Iris pigment epithelial cell (primary cell): Measurements from ENCODE around the gene SERTAD2.

Source experiments
- DNase-seq: peaks from one replicate; pipeline ENCODE4 v3.0.0-alpha.2; 2011; ENCODE audit warnings: low read depth

The SERTAD2 gene, protein sequence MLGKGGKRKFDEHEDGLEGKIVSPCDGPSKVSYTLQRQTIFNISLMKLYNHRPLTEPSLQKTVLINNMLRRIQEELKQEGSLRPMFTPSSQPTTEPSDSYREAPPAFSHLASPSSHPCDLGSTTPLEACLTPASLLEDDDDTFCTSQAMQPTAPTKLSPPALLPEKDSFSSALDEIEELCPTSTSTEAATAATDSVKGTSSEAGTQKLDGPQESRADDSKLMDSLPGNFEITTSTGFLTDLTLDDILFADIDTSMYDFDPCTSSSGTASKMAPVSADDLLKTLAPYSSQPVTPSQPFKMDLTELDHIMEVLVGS

DNA sequence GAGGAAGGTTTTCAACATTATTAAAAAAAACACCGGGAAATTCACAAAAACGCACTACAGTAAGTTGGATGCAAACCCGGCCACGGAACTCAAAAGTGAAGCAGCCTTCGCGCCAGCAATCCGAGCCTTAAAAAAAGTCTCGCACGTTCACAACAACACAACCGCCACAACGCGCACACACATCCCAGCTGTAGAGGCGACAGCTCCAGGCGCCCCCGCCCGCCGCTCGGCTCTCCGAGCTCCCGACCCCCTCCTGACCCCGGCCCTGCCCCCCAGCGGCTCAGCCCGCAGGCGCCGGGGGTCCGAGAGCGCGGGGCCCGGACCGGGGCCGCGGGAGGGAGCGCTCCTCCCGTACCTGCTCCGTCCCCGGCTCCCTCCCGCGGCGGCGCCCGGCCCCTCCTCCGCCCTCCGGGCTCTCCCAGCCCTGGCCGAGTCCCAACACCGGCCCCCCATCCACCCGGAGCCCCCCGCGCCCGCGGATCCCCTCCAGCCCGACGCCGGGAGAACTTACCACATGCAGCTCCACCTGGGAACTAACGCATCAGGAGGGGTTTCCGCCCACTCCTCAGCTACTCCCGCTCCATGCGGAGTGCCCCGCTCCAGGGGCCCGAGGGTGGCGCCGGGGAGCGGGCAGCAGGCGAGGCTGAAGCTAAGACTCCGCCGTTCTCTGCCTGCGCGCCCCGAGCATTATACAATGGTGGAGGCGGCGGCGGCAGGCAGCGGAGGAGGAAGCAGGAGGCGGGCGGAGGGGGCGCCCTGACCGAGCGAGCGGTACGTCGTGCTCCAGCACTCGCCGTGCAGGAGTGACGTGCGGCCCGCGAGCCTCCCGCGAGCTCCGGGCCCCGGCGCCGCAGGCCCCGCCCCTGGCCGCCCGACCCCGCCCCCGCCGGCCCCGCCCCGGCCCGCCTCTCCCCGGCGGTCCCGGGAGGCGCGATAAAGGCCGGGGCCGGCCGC lies at the start of gene SERTAD2:
Gene SERTAD2 (minus strand): TSS at position 805 of the 954 bp plus-strand sequence. CDS start 17,042 bp downstream, outside the sequence.
- DNase-seq, result peak; percentile 86

DNA sequence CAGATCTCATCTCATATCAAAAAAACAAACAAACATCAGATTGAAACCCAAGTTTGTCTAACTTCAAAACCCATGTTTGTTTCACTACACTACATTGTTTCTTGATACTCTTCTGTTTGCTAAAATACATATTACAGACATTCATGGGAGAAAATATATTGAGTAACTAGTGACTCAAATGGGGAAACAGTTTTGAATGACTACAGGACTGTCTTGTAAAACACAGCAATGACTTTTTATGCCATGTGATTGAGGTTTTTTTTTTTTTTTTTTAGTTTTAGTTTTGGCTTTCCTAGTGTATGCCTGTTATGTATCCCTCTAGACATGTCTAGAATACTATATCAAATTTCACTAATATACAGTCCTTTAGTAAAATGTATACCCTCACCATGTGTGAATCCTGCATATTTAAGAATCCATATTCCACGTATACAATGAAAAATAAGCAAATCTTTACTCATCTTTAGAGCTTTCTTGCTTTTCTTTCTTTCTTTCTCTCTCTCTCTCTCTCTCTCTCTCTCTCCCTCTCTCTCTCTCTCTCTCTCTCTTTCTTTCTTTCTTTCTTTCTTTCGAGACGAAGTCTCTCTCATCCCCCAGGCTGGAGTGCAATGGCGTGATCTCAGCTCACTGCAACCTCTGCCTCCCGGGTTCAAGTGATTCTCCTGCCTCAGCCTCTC lies 46.6 kb upstream of the SERTAD2 start:
- DNase-seq, result peak; percentile 39

DNA sequence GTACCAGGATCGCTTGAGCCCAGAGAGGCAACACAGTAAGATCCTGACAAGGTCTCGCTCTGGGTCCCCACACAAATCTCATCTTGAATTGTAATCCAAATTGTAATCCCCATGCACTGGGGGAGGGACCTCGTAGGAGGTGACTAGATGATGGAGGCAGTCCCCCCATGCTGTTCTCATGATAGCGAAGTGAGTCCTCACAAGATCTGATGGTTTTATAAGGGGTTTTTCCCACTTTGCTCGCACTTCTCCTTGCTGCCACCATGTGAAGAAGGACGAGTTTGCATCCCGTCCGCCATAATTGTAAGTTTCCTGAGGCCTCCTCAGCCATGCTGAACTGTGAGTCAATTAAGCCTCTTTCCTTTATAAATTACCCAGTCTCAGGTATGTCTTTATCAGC lies 46.0 kb upstream of the SERTAD2 start:
- DNase-seq, result no peak

DNA sequence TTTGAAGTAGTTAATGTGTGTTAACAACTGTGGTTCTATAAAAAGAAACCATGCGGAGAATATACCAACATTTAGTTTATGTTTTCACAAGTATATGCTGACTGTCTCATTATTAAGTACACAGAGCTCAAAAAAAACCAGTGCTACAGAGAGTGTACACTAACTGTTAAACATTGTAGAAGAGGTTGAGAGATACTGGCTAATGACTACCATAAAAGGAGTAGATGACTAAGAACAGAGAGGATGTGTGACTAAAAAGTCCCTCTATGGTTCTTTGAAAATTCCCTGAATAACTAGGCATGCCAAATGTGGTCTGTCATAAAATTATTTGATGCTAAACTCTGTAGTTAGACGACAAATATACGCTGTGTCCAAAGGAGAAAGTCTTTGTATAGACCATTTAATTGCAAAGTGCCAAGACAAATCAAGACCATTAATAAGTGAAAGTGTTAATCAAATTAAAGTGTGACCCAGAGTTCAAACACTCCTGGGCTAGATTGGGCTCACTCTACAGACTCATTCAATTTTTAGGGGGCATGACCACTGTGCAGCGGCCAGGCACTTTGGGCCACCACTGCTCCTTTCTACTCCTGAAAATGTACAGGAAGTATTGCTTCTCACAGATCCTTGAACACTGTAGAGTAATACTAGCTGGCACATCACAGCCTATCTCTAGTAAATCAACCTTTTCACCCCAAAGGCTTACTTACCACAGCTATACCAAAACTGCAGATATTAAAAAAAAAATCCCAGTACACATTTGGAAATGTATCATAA lies 45.1 kb upstream of the SERTAD2 start:
- peak; percentile 91 for DNase-seq

DNA sequence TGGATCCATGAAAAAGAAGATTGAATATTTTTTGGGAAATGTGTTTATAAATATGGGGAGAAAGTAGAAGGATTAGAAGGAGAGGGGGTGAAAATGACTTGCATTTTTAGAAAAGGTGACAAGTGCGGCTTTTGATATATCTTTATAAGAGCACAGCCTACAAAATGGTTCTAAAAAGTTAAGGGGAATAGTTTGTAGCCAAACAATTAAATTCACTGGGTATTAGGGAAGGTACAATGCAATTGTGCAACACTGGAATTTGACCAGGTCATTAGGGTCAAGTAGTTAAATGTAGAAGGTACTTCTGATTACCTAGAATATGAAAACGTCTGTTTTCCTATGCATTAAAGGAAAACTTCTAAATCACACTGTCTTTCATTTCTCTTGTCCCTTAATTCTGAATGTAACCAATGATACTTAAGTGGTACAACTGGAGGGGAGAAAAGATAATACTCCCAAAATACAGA lies 44.5 kb upstream of the SERTAD2 start:
- no peak for DNase-seq

DNA sequence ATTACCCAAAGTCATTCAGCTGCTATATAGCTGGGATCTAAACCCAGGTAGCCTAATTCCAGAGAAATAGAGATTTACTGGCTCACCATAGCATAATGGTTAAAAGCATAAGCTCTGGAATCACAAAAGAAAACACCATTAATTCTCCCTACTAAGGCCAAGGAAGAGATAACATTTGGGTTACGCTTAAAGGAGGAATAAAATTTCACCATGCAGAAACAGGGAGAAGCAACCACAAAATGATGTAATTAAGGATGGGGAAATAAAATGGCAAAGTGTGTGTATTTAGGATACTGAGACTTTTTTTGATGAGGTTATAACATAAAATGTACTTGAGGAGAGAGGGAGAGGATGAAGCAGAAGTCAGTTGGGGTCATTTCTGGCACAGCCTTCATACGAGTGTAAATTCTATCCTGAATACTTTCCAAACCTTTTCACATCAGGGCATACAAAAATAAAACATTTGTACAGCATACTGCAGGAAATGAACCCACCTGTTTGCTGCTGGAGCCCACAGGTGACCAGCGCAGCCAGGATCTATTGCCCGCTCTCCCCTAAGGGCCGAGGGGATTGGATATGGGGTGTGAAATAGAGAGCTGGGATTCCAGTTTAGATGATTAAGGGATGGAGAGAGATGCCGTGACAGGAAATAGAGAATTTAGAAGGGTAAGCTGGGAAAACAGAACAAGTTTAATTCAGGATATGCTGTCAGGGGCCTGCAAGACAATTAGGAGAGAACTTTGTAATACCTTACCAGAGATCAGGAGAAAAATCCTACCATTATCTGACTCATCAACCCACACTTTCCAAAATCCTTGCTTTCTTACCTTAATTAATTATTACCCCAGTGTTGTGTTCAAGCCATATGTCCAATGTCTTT lies 43.8 kb upstream of the SERTAD2 start:
- DNase-seq, result peak; percentile 45

DNA sequence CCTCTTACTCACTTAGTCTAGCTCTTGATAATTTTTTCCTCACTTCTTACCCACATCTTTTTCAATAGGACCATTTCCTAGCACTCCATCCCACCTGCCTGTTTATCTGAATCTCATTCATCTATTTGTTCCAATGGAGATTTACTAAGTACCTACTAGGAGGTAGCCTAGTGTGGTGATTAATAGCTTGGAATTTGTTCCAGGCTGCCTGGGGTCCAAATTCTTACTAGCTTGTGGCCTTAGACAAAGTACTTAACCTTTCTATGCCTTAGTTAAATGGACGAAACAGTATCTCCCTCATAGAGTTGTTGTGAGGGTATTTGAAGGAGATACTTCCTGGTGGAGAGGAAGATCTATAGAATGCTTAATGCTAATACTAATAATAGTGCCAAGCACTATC lies 42.9 kb upstream of the SERTAD2 start:
- no peak for DNase-seq

DNA sequence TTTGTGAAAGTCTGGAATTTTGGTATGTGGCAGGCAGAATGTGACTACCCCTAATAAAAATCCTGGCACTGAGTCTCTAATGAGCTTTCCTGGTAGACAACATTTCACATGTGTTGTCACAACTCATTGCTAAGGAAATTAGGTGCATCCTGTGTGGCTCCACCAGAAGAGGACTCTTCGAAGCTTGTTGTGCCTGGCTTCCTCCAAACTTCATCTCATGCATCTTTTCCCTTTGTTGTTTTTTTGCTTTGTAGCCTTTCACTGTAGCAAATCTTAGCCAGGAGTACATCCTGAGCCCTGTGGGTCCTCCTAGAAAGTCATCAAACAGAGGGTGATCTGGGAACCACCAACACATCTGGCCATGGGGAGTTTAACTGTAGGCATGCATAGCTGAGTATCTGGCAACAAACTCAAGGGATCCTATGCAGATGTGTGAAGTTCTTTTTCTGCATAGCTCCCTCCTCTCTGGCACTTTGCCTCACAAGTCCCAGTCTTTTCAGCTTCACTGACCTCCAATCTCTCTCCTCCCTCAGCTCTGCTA lies 42.1 kb upstream of the SERTAD2 start:
- DNase-seq, result no peak

DNA sequence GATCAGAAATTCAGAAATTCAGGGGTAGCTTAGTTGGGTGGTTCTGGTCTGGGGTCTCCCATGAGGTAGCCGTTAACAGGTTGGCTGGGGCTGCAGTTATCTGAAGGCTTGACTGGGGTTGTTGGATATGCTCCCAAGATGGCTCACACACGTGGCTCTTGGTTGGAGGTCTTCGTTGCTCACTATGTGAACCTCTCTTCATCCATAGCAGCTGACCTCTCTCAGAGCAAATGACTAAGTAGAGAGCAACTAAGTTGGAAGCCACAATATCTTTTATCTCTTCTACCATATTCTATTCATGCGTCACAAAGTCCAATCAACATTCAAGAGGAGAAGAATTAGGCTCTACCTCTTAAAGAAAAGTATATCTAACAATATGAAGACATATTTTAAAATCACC lies 38.7 kb upstream of the SERTAD2 start:
- peak; percentile 93 for DNase-seq

DNA sequence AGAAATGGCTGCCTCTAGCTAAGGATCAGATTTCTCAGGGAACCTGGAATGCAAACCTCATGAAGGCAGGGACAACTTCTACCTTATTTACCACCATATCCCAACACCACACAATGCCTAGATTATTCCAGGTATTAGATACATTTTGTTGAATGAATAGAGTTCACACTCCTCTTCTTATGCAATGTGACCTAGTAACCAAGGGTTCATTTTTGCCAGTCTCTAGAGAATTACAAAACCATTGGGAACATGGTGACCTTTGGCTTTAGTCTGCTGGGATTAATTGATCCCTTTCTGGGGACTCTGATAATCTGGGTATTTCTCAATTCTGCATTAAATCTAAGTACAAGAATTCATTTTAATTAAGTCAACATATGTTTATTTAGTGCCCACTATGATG lies 35.2 kb upstream of the SERTAD2 start:
- DNase-seq, result no peak

DNA sequence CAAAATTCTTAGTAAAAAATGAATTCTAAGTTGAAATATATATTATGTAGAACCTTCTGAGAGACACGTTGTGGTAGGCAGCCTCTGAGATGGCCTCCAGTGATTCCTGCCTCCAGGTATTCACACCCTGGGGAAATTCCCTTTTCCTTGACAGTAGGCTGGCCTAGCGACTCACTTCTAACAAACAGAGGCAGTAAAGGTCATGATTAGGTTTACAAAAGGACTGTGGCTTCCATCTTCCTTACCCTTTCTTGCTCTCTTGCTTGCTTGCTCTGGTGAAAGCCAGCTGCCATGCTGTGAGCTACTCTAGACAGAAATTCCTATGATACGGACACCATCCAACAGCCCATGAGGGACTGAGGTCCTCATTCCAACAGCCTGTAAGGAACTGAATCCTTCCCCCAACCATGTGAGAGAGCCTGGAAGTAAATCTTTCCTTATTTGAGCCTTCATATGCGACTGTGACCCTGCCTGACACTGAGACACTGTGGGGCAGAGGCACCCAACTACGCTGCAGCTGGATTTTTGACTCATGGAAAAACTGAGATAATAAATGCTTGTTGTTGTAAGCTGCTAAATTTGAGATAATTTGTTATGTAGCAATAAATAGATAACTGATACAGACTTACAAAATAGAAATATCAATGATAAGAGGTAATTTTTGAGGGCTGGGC lies 32.7 kb upstream of the SERTAD2 start:
- DNase-seq, result no peak

DNA sequence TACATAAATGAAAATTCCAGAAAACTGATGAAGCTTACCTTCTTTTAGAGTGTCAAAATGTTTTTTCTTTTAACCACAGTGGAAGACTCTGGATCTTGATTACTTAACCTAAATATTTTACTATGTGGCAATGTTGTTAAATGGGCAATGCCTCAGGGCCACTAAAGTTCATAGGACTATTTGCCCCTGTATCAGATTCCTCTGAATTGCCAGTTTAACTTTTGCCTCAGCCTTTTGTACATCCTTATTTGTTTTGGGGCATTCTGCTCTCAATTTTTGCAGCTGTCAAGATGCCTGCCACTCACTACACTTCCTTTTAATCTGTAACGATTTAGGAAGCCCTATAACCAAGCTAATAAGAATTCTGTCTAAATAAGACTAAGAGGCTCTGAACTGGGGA lies 31.7 kb upstream of the SERTAD2 start:
- peak; percentile 67 for DNase-seq

DNA sequence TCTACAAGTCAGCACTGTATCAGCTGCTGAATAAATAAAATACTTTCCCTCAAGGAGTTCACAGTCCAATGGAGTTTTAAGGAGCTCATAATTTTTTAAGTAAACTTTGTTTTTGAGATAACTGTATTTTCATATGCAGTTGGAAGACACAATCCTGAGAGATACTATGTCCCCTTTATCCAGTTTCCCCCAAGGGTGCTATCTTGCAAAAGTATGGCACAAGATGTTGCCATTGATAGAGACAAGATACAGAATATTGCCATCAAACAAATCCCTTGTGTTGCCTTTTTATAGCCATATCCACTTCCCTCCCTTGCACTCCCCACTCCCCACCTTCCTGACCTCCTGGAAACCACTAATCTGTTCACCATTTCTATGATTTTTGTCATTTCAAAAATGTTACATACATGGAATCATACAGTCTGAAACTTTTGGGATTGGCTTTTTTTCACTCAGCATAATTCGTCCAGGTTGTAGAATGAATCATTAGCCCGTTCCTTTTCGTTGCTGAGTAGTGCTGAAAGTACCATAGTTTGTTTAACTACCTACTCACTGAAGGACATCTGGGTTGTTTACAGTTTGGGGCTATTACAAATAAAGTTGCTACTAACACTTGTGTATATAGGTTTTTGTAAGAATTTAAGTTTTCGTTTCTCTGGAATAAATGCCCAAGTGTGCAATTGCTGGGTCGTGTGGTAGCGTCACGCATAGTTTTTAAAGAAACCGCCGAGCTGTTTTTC lies 30.2 kb upstream of the SERTAD2 start:
- DNase-seq, result no peak

DNA sequence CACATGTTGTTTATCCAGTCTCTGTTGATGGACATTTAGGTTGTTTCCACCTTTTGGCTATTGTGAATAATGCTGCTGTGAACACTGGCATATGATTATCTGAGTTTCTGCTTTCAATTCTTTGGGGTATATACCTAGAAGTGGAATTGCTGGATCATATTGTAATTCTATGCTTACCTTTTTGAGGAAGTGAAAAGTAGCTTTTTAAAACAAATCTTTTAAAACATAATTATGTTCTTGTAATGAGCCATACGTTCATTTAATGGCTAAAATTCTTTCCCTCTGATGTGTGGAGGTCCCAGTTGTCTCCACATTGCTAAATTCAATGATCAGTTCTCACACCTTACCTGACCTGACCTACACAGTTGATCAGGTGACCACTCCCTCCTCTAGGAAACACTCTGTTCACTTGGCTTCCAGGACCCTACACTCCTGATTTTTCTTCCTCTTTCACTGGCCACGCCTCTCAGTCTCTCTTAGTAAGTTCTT lies 27.8 kb upstream of the SERTAD2 start:
- no peak for DNase-seq

DNA sequence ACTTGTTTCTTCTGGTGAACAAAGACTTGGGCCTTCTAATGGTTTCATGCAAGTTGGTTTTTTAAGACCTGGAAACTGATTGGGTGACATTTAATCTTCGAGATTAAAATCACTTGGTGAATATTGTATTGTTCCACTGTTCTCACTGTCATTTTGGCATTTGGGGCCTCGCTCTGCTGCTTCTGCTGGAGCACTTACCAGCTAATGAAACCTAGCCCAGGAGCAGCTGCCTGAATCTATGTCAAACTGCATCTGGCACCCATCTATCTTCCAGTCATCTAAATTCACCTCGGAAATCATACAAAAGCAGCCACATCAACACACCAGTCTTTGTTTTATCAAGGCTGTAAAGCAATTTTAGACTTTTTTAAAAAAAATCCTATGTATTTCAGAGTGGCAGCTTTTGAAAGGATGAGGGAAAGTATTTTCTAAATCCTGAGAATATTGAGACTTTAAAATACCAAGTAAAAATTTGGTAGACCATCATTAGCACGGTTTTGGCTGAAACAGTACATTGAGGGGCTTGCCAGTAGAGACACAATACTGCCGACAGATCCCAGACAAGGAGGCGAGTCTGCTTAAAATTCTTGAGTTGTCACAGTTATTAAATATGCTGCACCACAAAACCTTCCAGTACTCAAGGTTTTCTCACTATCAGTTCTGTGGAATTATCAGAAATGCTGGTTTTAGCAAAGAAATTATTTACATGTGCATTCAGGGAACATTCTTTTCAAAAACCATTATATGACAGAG lies 26.1 kb upstream of the SERTAD2 start:
- no peak for DNase-seq

DNA sequence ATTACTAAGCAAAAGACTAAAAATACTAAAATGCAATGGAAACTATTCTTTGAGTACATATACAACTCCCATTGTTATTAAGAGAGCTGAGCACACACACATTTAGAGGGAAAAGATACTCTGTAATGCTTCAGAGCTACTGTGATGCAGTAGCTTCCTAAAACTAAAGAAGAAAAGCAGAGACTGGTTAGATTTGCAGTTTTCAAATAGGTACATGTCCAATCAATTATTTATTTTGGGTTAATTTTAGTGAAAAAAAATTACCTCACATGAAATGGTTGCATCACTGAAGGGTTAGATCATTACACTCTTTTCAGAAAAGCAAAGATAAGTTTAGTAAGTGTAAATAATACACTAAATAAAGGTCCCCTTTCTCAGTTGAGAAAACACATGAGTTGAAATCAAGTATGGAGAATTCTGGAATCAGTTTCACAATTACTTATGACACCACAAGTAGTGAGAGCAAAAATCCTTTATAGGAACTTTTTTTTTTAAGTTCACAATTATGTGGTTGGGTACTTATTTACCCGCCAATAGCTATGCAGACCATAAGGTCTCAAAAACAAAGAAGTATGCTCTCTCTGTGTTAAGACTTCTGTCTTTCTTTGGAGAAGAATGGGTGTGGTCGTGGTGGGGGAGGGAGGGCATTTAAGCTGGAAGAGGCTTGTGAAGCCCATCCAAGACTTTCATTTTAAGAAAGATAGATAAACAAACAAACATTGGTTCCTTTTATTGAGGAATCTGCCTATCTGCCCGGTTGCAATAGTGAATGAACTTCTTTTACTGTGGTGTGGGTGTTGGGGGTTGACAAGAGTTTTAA lies 25.3 kb upstream of the SERTAD2 start:
- DNase-seq, result no peak

DNA sequence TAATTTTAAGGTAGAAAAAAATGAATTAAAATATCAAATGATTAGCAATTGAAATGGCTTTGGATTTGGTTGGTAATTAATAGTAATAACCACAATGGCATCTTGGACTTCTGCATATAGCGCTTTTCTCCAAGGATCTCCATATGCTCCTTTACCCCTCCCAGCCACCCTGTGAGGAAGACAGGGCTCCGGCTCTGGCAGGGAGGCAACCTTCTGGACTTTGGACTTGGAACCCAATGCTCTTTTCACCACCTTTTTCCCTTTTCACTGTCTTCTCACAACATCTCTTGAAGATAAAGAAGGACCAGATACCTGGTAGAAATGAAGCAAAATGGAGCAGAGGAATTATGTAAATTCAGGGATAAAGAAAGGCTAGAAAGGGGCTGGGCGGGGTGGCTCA lies 23.8 kb upstream of the SERTAD2 start:
- no peak for DNase-seq
